ENCODE results near the gene NCKAP1.
"Not testable (repeated sequence)": the region's sequence is repeated elsewhere in the genome, so short reads cannot be mapped to it uniquely, and the experiment has no call there.

The NCKAP1 gene

GRCh38 chr2:182898718-182899117, 139.5 kb downstream of the NCKAP1 start:
- Histone ChIP-seq H3K4me1 (ENCODE audit: insufficient read depth, low read length) (no peaks in the 10 kb centered on the region), H3K36me3 (ENCODE audit: insufficient read depth, low read length) (no peaks in the 10 kb centered on the region), H3K27ac (ENCODE audit: low read depth, low read length) (no peak overlapping the region), H3K9ac (ENCODE audit: low read length) (no peak overlapping the region), H3K4me3 (ENCODE audit: low read depth in 1 of 2, low read length in 2 of 2) (no peak overlapping the region), H3K27me3 (ENCODE audit: control insufficient read depth in 1 of 2, insufficient read depth in 2 of 2, low read length in 2 of 2) (no peaks in the 10 kb centered on the region), H3K9me3 (ENCODE audit: low read length) (no peaks in the 10 kb centered on the region)

GRCh38 chr2:182897137-182897536, 141.1 kb downstream of the NCKAP1 start:
- H3K9me3 ChIP-seq (ENCODE audit: low read length), result no peaks in the 10 kb centered on the region
- no peaks in the 10 kb centered on the region for H3K27me3 ChIP-seq (ENCODE audit: control insufficient read depth in 1 of 2, insufficient read depth in 2 of 2, low read length in 2 of 2)
- no peaks in the 10 kb centered on the region for H3K36me3 ChIP-seq (ENCODE audit: insufficient read depth, low read length)
- H3K4me1 ChIP-seq (ENCODE audit: insufficient read depth, low read length), result no peaks in the 10 kb centered on the region
- no peak overlapping the region for H3K9ac ChIP-seq (ENCODE audit: low read length)
- no peak overlapping the region for H3K27ac ChIP-seq (ENCODE audit: low read depth, low read length)
- no peak overlapping the region for H3K4me3 ChIP-seq (ENCODE audit: low read depth in 1 of 2, low read length in 2 of 2)

GRCh38 chr2:182895798-182896197, 142.5 kb downstream of the NCKAP1 start:
- Histone ChIP-seq H3K27me3 (ENCODE audit: control insufficient read depth in 1 of 2, insufficient read depth in 2 of 2, low read length in 2 of 2) (no peaks in the 10 kb centered on the region), H3K9ac (ENCODE audit: low read length) (no peak overlapping the region), H3K36me3 (ENCODE audit: insufficient read depth, low read length) (no peaks in the 10 kb centered on the region), H3K4me1 (ENCODE audit: insufficient read depth, low read length) (no peaks in the 10 kb centered on the region), H3K4me3 (ENCODE audit: low read depth in 1 of 2, low read length in 2 of 2) (no peak overlapping the region), H3K27ac (ENCODE audit: low read depth, low read length) (no peak overlapping the region), H3K9me3 (ENCODE audit: low read length) (no peaks in the 10 kb centered on the region)

GRCh38 chr2:182895169-182895568, 143.1 kb downstream of the NCKAP1 start:
- Histone ChIP-seq H3K9ac (ENCODE audit: low read length) (no peak overlapping the region), H3K4me1 (ENCODE audit: insufficient read depth, low read length) (no peaks in the 10 kb centered on the region), H3K4me3 (ENCODE audit: low read depth in 1 of 2, low read length in 2 of 2) (no peak overlapping the region), H3K27ac (ENCODE audit: low read depth, low read length) (no peak overlapping the region), H3K36me3 (ENCODE audit: insufficient read depth, low read length) (no peaks in the 10 kb centered on the region), H3K27me3 (ENCODE audit: control insufficient read depth in 1 of 2, insufficient read depth in 2 of 2, low read length in 2 of 2) (no peaks in the 10 kb centered on the region), H3K9me3 (ENCODE audit: low read length) (no peaks in the 10 kb centered on the region)

- no peak overlapping the region for H3K4me3 ChIP-seq (ENCODE audit: low read depth in 1 of 2, low read length in 2 of 2)
These were observed 144.1 kb downstream of the NCKAP1 start for GRCh38 chr2:182894174-182894573.

GRCh38 chr2:182893666-182894065, 144.6 kb downstream of the NCKAP1 start:
- no peak overlapping the region for H3K27ac ChIP-seq (ENCODE audit: low read depth, low read length)

More at GRCh38 chr2:182894174-182894573, 144.1 kb downstream of the NCKAP1 start:
- Histone ChIP-seq H3K27ac (ENCODE audit: low read depth, low read length) (no peak overlapping the region), H3K4me1 (ENCODE audit: insufficient read depth, low read length) (no peaks in the 10 kb centered on the region), H3K9me3 (ENCODE audit: low read length) (no peaks in the 10 kb centered on the region), H3K36me3 (ENCODE audit: insufficient read depth, low read length) (no peaks in the 10 kb centered on the region), H3K9ac (ENCODE audit: low read length) (no peak overlapping the region), H3K27me3 (ENCODE audit: control insufficient read depth in 1 of 2, insufficient read depth in 2 of 2, low read length in 2 of 2) (no peaks in the 10 kb centered on the region)

GRCh38 chr2:182893035-182893434, 145.2 kb downstream of the NCKAP1 start:
- not testable (repeated sequence) for H3K4me1 ChIP-seq (ENCODE audit: insufficient read depth, low read length); H3K27me3 ChIP-seq (ENCODE audit: control insufficient read depth in 1 of 2, insufficient read depth in 2 of 2, low read length in 2 of 2); H3K9me3 ChIP-seq (ENCODE audit: low read length); H3K9ac ChIP-seq (ENCODE audit: low read length); H3K4me3 ChIP-seq (ENCODE audit: low read depth in 1 of 2, low read length in 2 of 2); H3K27ac ChIP-seq (ENCODE audit: low read depth, low read length); H3K36me3 ChIP-seq (ENCODE audit: insufficient read depth, low read length)

More at GRCh38 chr2:182893666-182894065, 144.6 kb downstream of the NCKAP1 start:
- Histone ChIP-seq H3K4me3 (ENCODE audit: low read depth in 1 of 2, low read length in 2 of 2) (no peak overlapping the region), H3K27me3 (ENCODE audit: control insufficient read depth in 1 of 2, insufficient read depth in 2 of 2, low read length in 2 of 2) (no peaks in the 10 kb centered on the region), H3K4me1 (ENCODE audit: insufficient read depth, low read length) (no peaks in the 10 kb centered on the region), H3K36me3 (ENCODE audit: insufficient read depth, low read length) (no peaks in the 10 kb centered on the region), H3K9me3 (ENCODE audit: low read length) (no peaks in the 10 kb centered on the region), H3K9ac (ENCODE audit: low read length) (no peak overlapping the region)

- no peaks in the 10 kb centered on the region for H3K27me3 ChIP-seq (ENCODE audit: control insufficient read depth in 1 of 2, insufficient read depth in 2 of 2, low read length in 2 of 2)
- peaks cover 12% of the 10 kb centered on the region for H3K4me1 ChIP-seq (ENCODE audit: insufficient read depth, low read length)
- H3K4me3 ChIP-seq (ENCODE audit: low read depth in 1 of 2, low read length in 2 of 2), result no peak overlapping the region
- H3K9me3 ChIP-seq (ENCODE audit: low read length), result no peaks in the 10 kb centered on the region
- no peak overlapping the region for H3K27ac ChIP-seq (ENCODE audit: low read depth, low read length)
- H3K36me3 ChIP-seq (ENCODE audit: insufficient read depth, low read length), result no peaks in the 10 kb centered on the region
- no peak overlapping the region for H3K9ac ChIP-seq (ENCODE audit: low read length)
These were observed 146.6 kb downstream of the NCKAP1 start for GRCh38 chr2:182891611-182892010.

- Histone ChIP-seq H3K4me1 (ENCODE audit: insufficient read depth, low read length) (peaks cover 12% of the 10 kb centered on the region), H3K9me3 (ENCODE audit: low read length) (no peaks in the 10 kb centered on the region), H3K4me3 (ENCODE audit: low read depth in 1 of 2, low read length in 2 of 2) (no peak overlapping the region), H3K9ac (ENCODE audit: low read length) (no peak overlapping the region), H3K36me3 (ENCODE audit: insufficient read depth, low read length) (no peaks in the 10 kb centered on the region), H3K27me3 (ENCODE audit: control insufficient read depth in 1 of 2, insufficient read depth in 2 of 2, low read length in 2 of 2) (no peaks in the 10 kb centered on the region), H3K27ac (ENCODE audit: low read depth, low read length) (no peak overlapping the region)
These were observed 147.4 kb downstream of the NCKAP1 start for GRCh38 chr2:182890773-182891378.

- Histone ChIP-seq H3K4me1 (ENCODE audit: insufficient read depth, low read length) (peaks cover 12% of the 10 kb centered on the region), H3K36me3 (ENCODE audit: insufficient read depth, low read length) (no peaks in the 10 kb centered on the region), H3K27me3 (ENCODE audit: control insufficient read depth in 1 of 2, insufficient read depth in 2 of 2, low read length in 2 of 2) (no peaks in the 10 kb centered on the region), H3K9me3 (ENCODE audit: low read length) (no peaks in the 10 kb centered on the region), H3K4me3 (ENCODE audit: low read depth in 1 of 2, low read length in 2 of 2) (no peak overlapping the region), H3K9ac (ENCODE audit: low read length) (no peak overlapping the region), H3K27ac (ENCODE audit: low read depth, low read length) (no peak overlapping the region)
These were observed 148.0 kb downstream of the NCKAP1 start for GRCh38 chr2:182890305-182890704.

GRCh38 chr2:182887753-182888415, 150.4 kb downstream of the NCKAP1 start:
- no peak overlapping the region for H3K4me3 ChIP-seq (ENCODE audit: low read depth in 1 of 2, low read length in 2 of 2)
- H3K9ac ChIP-seq (ENCODE audit: low read length), result no peak overlapping the region
- H3K27ac ChIP-seq (ENCODE audit: low read depth, low read length), result no peak overlapping the region
- no peaks in the 10 kb centered on the region for H3K36me3 ChIP-seq (ENCODE audit: insufficient read depth, low read length)
- peaks cover 12% of the 10 kb centered on the region for H3K4me1 ChIP-seq (ENCODE audit: insufficient read depth, low read length)
- no peaks in the 10 kb centered on the region for H3K27me3 ChIP-seq (ENCODE audit: control insufficient read depth in 1 of 2, insufficient read depth in 2 of 2, low read length in 2 of 2)
- H3K9me3 ChIP-seq (ENCODE audit: low read length), result no peaks in the 10 kb centered on the region

- no peaks in the 10 kb centered on the region for H3K9me3 ChIP-seq (ENCODE audit: low read length)
- no peaks in the 10 kb centered on the region for H3K27me3 ChIP-seq (ENCODE audit: control insufficient read depth in 1 of 2, insufficient read depth in 2 of 2, low read length in 2 of 2)
- H3K27ac ChIP-seq (ENCODE audit: low read depth, low read length), result no peak overlapping the region
- no peaks in the 10 kb centered on the region for H3K36me3 ChIP-seq (ENCODE audit: insufficient read depth, low read length)
- no peak overlapping the region for H3K4me3 ChIP-seq (ENCODE audit: low read depth in 1 of 2, low read length in 2 of 2)
- H3K4me1 ChIP-seq (ENCODE audit: insufficient read depth, low read length), result peaks cover 12% of the 10 kb centered on the region
- no peak overlapping the region for H3K9ac ChIP-seq (ENCODE audit: low read length)
These were observed 151.2 kb downstream of the NCKAP1 start for GRCh38 chr2:182887093-182887492.

Measured in muscle layer of colon (tissue), 2 donors.